Suprapubic skin (tissue), 4 donors: ENCODE measurements around the gene LRRC4. TPM values are rescaled to one million over a fixed set of nuclear protein-coding genes. Genes with fewer than 3 reads are reported as not detected.

Experiments
- DNase-seq, 2 donors: peaks; one replicate each; pipeline ENCODE4 v3.0.0-alpha.2; 2019; ENCODE audit warnings: low spot score in 2 of 2
- H3K27ac ChIP-seq: fragments of 200-600 bp; sonication (generic); one replicate; pipeline ENCODE4 v1.5.1; 2019
- H3K27me3 ChIP-seq: fragments of 200-600 bp; sonication (generic); one replicate; pipeline ENCODE4 v1.5.1; 2019
- H3K36me3 ChIP-seq: fragments of 200-600 bp; sonication (generic); one replicate; pipeline ENCODE4 v1.5.1; 2019
- H3K4me1 ChIP-seq: fragments of 200-600 bp; sonication (generic); one replicate; pipeline ENCODE4 v1.5.1; 2019
- H3K4me3 ChIP-seq: fragments of 200-600 bp; sonication (generic); one replicate; pipeline ENCODE4 v1.5.1; 2019; ENCODE audit warnings: mild to moderate bottlenecking
- H3K9me3 ChIP-seq: fragments of 200-600 bp; sonication (generic); one replicate; pipeline ENCODE4 v1.5.1; 2019
- CTCF ChIP-seq, 2 donors: fragments of 200-600 bp in 1 of 2; fragments of 450-650 bp in 1 of 2; sonication (generic) in 1 of 2; IDR thresholded peaks; one replicate each; pipeline ENCODE4 v1.5.1; 2016 to 2019; ENCODE audit warnings: antibody characterized with exemption in 2 of 2, mild to moderate bottlenecking in 1 of 2, moderate library complexity in 1 of 2
- EP300 ChIP-seq: sonication (generic); formaldehyde crosslinking; IDR thresholded peaks from one replicate; pipeline ENCODE4 v1.6.1; 2017; ENCODE audit warnings: antibody characterized with exemption
- POLR2A ChIP-seq, 2 donors: fragments of 450-650 bp; IDR thresholded peaks; one replicate each; pipeline ENCODE4 v1.6.1; 2017; ENCODE audit warnings: antibody characterized with exemption in 2 of 2, mild to moderate bottlenecking in 2 of 2, moderate library complexity in 2 of 2
- POLR2AphosphoS5 ChIP-seq, 3 donors: sonication (generic); formaldehyde crosslinking; IDR thresholded peaks; one replicate each; pipeline ENCODE4 v1.6.1; 2017; ENCODE audit warnings: antibody characterized with exemption in 3 of 3
- WGBS: methylation state at CpG from one replicate; pipeline ENCODE4 v1.1.5; 2018; 5-methylcytosine and 5-hydroxymethylcytosine counted together
- total RNA-seq, 4 donors: library from RNA; depleted of rRNA; stranded (reverse); fragments of >200 nt; gene quantifications; one replicate each; pipeline ENCODE4 v1.1.0, GENCODE V29; 2016

Gene LRRC4
- total RNA-seq, 4 donors from 2014 or later, result 0.16 to 0.57 (median 0.21) TPM; not detected in 1

GRCh38 chr7:128031901-128032604 is 816 bp upstream of the LRRC4 start:
- Histone ChIP-seq H3K4me3 (peak overlapping the region; percentile 60), H3K4me1 (peaks cover 25% of the 10 kb centered on the region), H3K27ac (no peak overlapping the region), H3K9me3 (no peaks in the 10 kb centered on the region), H3K36me3 (no peaks in the 10 kb centered on the region), H3K27me3 (peaks cover 24% of the 10 kb centered on the region)
- under 1% methylated on average over 25 of the region's 87 CpGs for WGBS
- no peak for DNase-seq
- TF ChIP-seq EP300 (no peak), POLR2A (IDR thresholded peaks at IDR 0.05) (no peak), POLR2AphosphoS5 (IDR thresholded peaks at IDR 0.05) (no peak), CTCF (IDR thresholded peaks at IDR 0.05) (peak in 1 of 2 donors; percentile 21)

GRCh38 chr7:128030263-128030653 is 979 bp downstream of the LRRC4 start:
- H3K36me3 ChIP-seq, result no peaks in the 10 kb centered on the region
- no peak overlapping the region for H3K27ac ChIP-seq
- no peak for DNase-seq
- WGBS, result 74% methylated on average over 16 of the region's 21 CpGs
- peaks cover 24% of the 10 kb centered on the region for H3K27me3 ChIP-seq
- peaks cover 25% of the 10 kb centered on the region for H3K4me1 ChIP-seq
- no peak for TF ChIP-seq CTCF (IDR thresholded peaks at IDR 0.05)
- no peak for TF ChIP-seq POLR2AphosphoS5 (IDR thresholded peaks at IDR 0.05)
- no peak for TF ChIP-seq EP300
- no peak for TF ChIP-seq POLR2A (IDR thresholded peaks at IDR 0.05)
- H3K4me3 ChIP-seq, result peak overlapping the region; percentile 60
- H3K9me3 ChIP-seq, result no peaks in the 10 kb centered on the region

GRCh38 chr7:128029405-128029995 is 1.7 kb downstream of the LRRC4 start:
- Histone ChIP-seq H3K4me3 (no peak overlapping the region), H3K36me3 (no peaks in the 10 kb centered on the region), H3K27ac (no peak overlapping the region), H3K27me3 (peaks cover 24% of the 10 kb centered on the region), H3K9me3 (no peaks in the 10 kb centered on the region), H3K4me1 (peaks cover 25% of the 10 kb centered on the region)
- TF ChIP-seq EP300 (no peak), CTCF (IDR thresholded peaks at IDR 0.05) (no peak), POLR2AphosphoS5 (IDR thresholded peaks at IDR 0.05) (no peak), POLR2A (IDR thresholded peaks at IDR 0.05) (no peak)
- no peak for DNase-seq
- WGBS, result 94% methylated on average over 17 of the region's 17 CpGs

GRCh38 chr7:128027485-128027980 is 3.7 kb downstream of the LRRC4 start:
- no peak for TF ChIP-seq CTCF (IDR thresholded peaks at IDR 0.05)
- no peak for TF ChIP-seq POLR2AphosphoS5 (IDR thresholded peaks at IDR 0.05)
- no peak for TF ChIP-seq POLR2A (IDR thresholded peaks at IDR 0.05)
- no peak for TF ChIP-seq EP300
- Histone ChIP-seq H3K4me3 (no peak overlapping the region), H3K27ac (no peak overlapping the region), H3K9me3 (no peaks in the 10 kb centered on the region), H3K4me1 (peaks cover 21% of the 10 kb centered on the region), H3K36me3 (no peaks in the 10 kb centered on the region), H3K27me3 (peaks cover 23% of the 10 kb centered on the region)
- WGBS, result 71% methylated on average over 4 of the region's 4 CpGs
- no peak for DNase-seq

GRCh38 chr7:128026551-128026950 is 4.7 kb downstream of the LRRC4 start:
- H3K9me3 ChIP-seq, result no peaks in the 10 kb centered on the region
- TF ChIP-seq POLR2A (IDR thresholded peaks at IDR 0.05) (no peak), POLR2AphosphoS5 (IDR thresholded peaks at IDR 0.05) (no peak), EP300 (no peak), CTCF (IDR thresholded peaks at IDR 0.05) (no peak)
- H3K27ac ChIP-seq, result no peak overlapping the region
- H3K27me3 ChIP-seq, result peaks cover 16% of the 10 kb centered on the region
- no peak overlapping the region for H3K4me3 ChIP-seq
- WGBS, result 52% methylated on average over 2 of the region's 2 CpGs
- no peaks in the 10 kb centered on the region for H3K36me3 ChIP-seq
- H3K4me1 ChIP-seq, result peaks cover 13% of the 10 kb centered on the region
- no peak for DNase-seq
